GM19238 (cell line): Measurements from ENCODE around the gene THSD4.
"Not testable (repeated sequence)": the region's sequence is repeated elsewhere in the genome, so short reads cannot be mapped to it uniquely, and the experiment has no call there.

Experiments
- DNase-seq: peaks from one replicate; pipeline ENCODE4 v3.0.0; 2011; ENCODE audit warnings: low spot score; ENCODE audit not compliant: insufficient read length

Gene THSD4

DNA sequence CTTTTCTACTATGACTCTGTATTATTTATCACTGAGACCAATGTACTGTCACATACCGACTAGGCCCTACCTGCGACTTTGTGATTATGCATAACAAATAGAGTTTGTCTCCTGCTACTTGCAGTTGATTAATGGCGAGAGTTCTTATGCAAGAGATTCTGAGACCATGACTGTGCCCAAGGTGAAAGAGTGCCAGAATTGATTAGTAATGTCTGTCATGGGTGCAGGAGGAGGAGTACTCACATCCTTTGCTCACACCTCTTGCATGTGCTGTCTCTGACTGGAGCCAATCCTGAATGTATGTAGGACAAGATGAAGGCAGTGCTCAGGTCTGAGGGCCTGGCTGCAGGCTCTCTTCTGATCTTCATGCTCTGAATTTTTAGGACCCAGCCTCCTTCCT lies 260.7 kb downstream of the THSD4 start:
- no peak for DNase-seq

- no peak for DNase-seq
Observed at GRCh38 chr15:71379893-71380292, 264.6 kb downstream of the THSD4 start.

GRCh38 chr15:71380345-71380744 lies 265.1 kb downstream of the THSD4 start:
- DNase-seq = no peak

DNA sequence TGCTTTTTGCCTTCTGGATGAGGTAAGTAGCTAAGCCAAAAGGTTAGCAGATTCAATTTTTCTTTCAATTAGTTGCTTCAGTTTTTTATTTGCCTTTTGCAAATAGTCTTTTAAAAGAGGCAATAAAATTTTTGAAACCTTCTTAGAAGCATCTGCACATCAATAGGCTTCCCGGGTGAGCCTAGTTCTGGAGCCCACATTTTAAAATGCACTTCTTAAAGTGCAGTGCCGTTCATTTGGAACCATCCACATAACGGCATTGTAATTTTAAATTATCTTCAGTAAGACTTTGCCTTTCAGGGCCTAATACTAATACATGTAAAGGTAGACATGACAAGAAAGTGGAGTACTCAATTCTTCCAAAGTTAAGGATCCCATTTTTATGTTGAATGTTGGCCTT lies 269.2 kb downstream of the THSD4 start:
- DNase-seq = no peak

DNA sequence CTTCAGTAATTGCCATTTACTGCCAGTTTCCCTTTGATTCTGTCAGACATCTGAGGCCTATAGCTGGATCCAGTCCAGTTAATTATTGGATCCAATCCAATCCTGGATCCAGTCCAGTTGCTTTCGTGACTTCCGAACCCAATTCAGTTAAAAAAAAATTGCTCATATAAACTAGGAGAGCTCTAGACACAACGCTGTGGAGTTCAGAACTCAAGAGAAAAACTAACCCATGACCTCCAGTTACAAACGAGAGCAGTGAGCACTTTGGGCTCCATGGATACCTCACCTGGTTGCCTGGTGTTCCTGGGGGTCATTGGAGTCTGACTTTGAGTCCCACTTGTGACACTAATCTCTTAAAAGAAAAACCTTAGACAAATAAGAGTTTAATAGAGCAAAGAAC lies 269.8 kb downstream of the THSD4 start:
- DNase-seq = no peak

- DNase-seq = no peak
Observed at GRCh38 chr15:71385457-71385856, 270.2 kb downstream of the THSD4 start.

- DNase-seq = no peak
Observed at GRCh38 chr15:71386005-71386404, 270.7 kb downstream of the THSD4 start.

- no peak for DNase-seq
Observed at GRCh38 chr15:71386448-71387236, 271.4 kb downstream of the THSD4 start.

DNA sequence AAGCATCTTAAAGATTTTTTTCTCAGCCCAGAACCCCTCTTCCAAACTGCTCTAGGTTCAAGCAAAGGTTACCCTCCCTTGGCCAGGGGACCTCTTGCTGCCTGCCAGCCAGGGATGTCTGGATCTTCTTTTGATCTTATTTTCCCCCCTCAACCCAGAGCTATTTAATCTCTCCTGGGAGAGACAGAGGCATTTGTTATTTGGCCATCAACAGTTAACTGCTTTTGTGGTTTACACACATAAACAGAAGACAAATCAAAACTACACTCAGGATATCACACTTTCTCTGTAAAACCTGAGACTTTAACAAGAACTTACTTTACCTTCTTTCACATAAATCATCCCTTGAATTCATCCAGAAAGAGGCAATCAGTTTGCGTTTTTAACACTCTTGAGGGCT lies 272.5 kb downstream of the THSD4 start:
- DNase-seq = no peak

DNA sequence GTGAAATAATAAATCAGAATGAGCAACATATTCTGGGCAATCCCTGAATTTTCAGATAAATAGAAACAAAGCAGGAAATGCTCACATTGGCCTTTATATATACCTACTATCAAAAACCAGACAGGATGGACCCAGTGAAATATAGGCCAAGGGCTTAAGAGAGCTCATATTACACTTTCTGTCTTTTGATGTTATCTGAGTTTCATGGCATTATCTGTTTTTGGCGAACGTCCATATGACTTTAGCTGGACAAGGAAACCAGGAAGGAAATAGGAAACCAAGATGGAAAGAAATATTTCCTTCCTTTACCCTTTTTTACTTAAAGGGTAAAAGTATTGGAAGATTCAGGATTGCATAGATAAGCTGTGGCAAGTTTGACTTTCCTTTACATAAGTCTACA lies 274.8 kb downstream of the THSD4 start:
- no peak for DNase-seq

- DNase-seq = no peak
Observed at GRCh38 chr15:71391421-71392088, 276.3 kb downstream of the THSD4 start.

- DNase-seq = no peak
Observed at GRCh38 chr15:71392861-71393283, 277.6 kb downstream of the THSD4 start.

- no peak for DNase-seq
Observed at GRCh38 chr15:71393383-71393782, 278.1 kb downstream of the THSD4 start.

GRCh38 chr15:71396536-71397125 lies 281.4 kb downstream of the THSD4 start:
- DNase-seq = no peak

- DNase-seq = no peak
Observed at GRCh38 chr15:71397377-71397776, 282.1 kb downstream of the THSD4 start.

GRCh38 chr15:71400294-71400693 lies 285.0 kb downstream of the THSD4 start:
- DNase-seq = no peak

- DNase-seq = not testable (repeated sequence)
Observed at GRCh38 chr15:71401728-71402127, 286.5 kb downstream of the THSD4 start.

DNA sequence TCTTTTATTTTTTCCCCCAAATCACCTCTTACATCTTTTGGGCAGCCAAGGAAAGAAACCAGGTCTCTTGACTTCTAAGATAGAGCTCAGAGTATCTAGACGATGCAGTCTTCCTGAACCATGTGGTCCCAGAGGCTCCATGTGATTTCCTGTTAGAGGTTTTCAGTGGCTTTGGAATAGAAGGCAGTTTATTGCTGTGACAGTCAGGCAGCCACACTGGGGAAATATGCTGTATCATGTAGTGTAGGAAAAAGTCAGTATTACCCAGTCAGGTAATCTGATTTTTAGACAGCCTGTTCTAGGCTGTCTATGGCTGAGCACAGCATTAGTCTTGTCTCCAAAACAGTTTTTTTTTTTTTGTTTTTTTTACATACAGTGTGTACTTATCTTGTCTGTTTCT lies 294.3 kb downstream of the THSD4 start:
- DNase-seq = no peak

- no peak for DNase-seq
Observed at GRCh38 chr15:71410347-71410746, 295.1 kb downstream of the THSD4 start.

GRCh38 chr15:71411538-71412482 lies 296.5 kb downstream of the THSD4 start:
- DNase-seq = no peak

DNA sequence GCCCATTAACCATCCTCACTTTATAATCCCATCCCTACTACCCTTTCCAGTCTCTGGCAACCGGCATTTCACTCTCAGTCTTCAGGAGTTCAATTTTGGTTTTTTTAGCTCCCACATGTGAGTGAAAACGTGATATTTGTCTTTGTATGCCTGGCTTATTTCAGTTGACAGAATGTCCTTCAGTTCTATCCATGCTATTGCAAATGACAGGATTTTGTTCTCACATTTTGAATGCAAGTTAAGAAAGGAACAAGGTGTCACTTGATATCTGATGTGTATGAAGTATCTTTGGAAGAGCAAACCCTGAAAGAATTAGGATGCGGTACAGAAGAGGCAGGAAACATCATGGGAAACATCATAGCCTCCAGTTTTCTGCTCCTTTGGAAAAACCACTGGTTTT lies 298.1 kb downstream of the THSD4 start:
- no peak for DNase-seq
